PC-9 (cell line): Measurements from ENCODE around the gene CKB. TPM values are rescaled to one million over a fixed set of nuclear protein-coding genes. Genes with fewer than 3 reads are reported as not detected.

Source experiments
- BruUV-seq: library from RNA; stranded (reverse); fragments of 400-500 nt; replicated peaks from 2 replicates; lab custom pipeline; 2021; lab: Mats Ljungman, UMichigan
- CTCF ChIA-PET: fragments of 300-600 bp; sonication (Branson Sonifier 250); formaldehyde crosslinking; loops from one replicate; lab custom pipeline; 2022; ENCODE audit warnings: antibody characterized with exemption; lab: Charles Lee
- POLR2A ChIA-PET: fragments of 300-600 bp; sonication (Branson Sonifier 250); formaldehyde crosslinking; loops from one replicate; lab custom pipeline; 2022; ENCODE audit warnings: antibody characterized with exemption; ENCODE audit not compliant: unreplicated experiment; lab: Charles Lee
- DNase-seq, 2 experiments: peaks; one replicate each; pipeline versions ENCODE4 v3.0.0 to v3.0.0-alpha.2; 2015 to 2022; ENCODE audit warnings: mixed read lengths in 1 of 2
- H2AFZ ChIP-seq: fragments of 200-600 bp; sonication (generic); 2 replicates; pipeline ENCODE4 v1.8.1; 2017; ENCODE audit warnings: antibody characterized with exemption
- H3F3A ChIP-seq: fragments of 200-600 bp; sonication (generic); 2 replicates; pipeline ENCODE4 v1.8.1; 2017; ENCODE audit warnings: antibody characterized with exemption, mild to moderate bottlenecking, low read depth; ENCODE audit not compliant: insufficient read depth
- H3K27ac ChIP-seq: fragments of 200-600 bp; sonication (generic); 2 replicates; pipeline ENCODE4 v1.6.1; 2016; ENCODE audit warnings: mixed run types
- H3K27me3 ChIP-seq: fragments of 200-600 bp; sonication (generic); 2 replicates; pipeline ENCODE4 v1.6.1; 2016; ENCODE audit warnings: low read depth, mixed run types; ENCODE audit not compliant: insufficient read depth
- H3K36me3 ChIP-seq: fragments of 200-600 bp; sonication (generic); 2 replicates; pipeline ENCODE4 v1.6.1; 2016; ENCODE audit warnings: low read depth, mixed run types
- H3K4me1 ChIP-seq: fragments of 200-600 bp; sonication (generic); replicated peaks from 2 replicates; pipeline ENCODE4 v1.6.1; 2016; ENCODE audit warnings: mixed run types; ENCODE audit not compliant: insufficient read depth
- H3K4me2 ChIP-seq: fragments of 200-600 bp; sonication (generic); 2 replicates; pipeline ENCODE4 v1.6.1; 2017; ENCODE audit warnings: mixed run types
- H3K4me3 ChIP-seq: fragments of 200-600 bp; sonication (generic); 2 replicates; pipeline ENCODE4 v1.6.1; 2016; ENCODE audit warnings: mixed run types
- H3K79me2 ChIP-seq: fragments of 200-600 bp; sonication (generic); 2 replicates; pipeline ENCODE4 v1.6.1; 2017; ENCODE audit warnings: low read depth, mixed run types
- H3K9me2 ChIP-seq: fragments of 200-600 bp; sonication (generic); 2 replicates; pipeline ENCODE4 v1.8.1; 2017; ENCODE audit warnings: mild to moderate bottlenecking; ENCODE audit not compliant: insufficient read depth
- H3K9me3 ChIP-seq: fragments of 200-600 bp; sonication (generic); 2 replicates; pipeline ENCODE4 v1.8.1; 2016; ENCODE audit warnings: low read depth; ENCODE audit not compliant: insufficient read depth
- H4K20me1 ChIP-seq: fragments of 200-600 bp; sonication (generic); 2 replicates; pipeline ENCODE4 v1.8.1; 2017; ENCODE audit not compliant: insufficient read depth
- EZH2 ChIP-seq: fragments of 200-600 bp; sonication (generic); IDR thresholded peaks from 2 replicates; pipeline ENCODE4 v1.8.0; 2017; ENCODE audit warnings: antibody characterized with exemption, low read depth
- intact Hi-C: fragments of 100-400 bp; cut with micrococcal nuclease; formaldehyde crosslinking; loops from one replicate; pipeline ENCODE4 v1.10.0; 2022; ENCODE audit not compliant: unreplicated experiment
- total RNA-seq: library from RNA; stranded (reverse); gene quantifications from 2 replicates; pipeline ENCODE4 v1.2.3, GENCODE V29; 2021
- TF ChIP-seq, protein P1 (sequence below): fragments of 200-600 bp; sonication (generic); conservative IDR thresholded peaks from 2 replicates; pipeline ENCODE4 v1.6.1; 2017; ENCODE audit warnings: mixed run types, antibody characterized with exemption, mild to moderate bottlenecking, moderate library complexity

The CKB gene
- total RNA-seq, 1 experiment from 2014 or later: 64.4 TPM

DNA sequence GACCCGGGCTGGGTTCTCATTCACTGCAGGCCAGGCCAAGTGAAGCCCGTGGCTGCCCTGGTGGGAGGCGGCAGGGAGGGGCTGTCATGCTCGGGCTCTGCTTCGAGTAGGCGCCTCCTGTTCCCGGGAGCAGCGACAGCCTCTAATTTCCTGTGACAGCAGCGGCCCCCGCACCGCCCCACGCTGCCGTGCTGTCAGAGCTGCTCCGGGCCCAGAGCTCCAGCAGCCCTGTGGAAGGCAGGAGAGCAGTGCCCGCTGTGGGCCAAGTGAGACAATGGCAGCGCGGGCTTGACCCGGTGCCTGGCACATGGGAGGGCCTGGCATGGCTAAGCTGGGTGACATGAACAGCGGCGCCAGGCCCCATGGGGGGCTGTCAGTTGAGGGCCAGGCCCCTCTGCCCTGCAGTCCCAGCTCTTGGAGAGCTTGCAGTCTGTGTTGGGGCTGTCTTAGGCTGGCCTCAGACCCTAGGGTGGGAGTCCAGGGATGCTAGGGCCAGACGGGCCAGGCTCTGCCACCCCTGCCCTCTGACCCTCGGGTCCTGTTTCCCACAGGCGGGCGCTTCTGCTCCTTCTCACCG is 11.5 kb upstream of the CKB start:
- H3K4me3 ChIP-seq: no peak overlapping the region
- H3K27me3 ChIP-seq: no peaks in the 10 kb centered on the region
- peaks cover 18% of the 10 kb centered on the region; the same call in 1 of the 2 replicates for H3K36me3 ChIP-seq
- no TSS peak for BruUV-seq
- ChIA-PET POLR2A (interaction anchor here (0.6 kb wide), 1 partner anchor 742 kb away, joined by 3 read pairs; no protein-coding TSS in a partner anchor), CTCF (no interaction called here)
- peaks cover 31% of the 10 kb centered on the region for H3F3A ChIP-seq
- H3K4me1 ChIP-seq: peaks cover 24% of the 10 kb centered on the region
- peaks cover 63% of the 10 kb centered on the region for H4K20me1 ChIP-seq
- no peak overlapping the region for H2AFZ ChIP-seq
- no peak for DNase-seq
- no peak overlapping the region for H3K4me2 ChIP-seq
- H3K79me2 ChIP-seq: peaks cover 32% of the 10 kb centered on the region
- intact Hi-C loops: no loop called here
- no peak overlapping the region for H3K27ac ChIP-seq
- H3K9me2 ChIP-seq: no peaks in the 10 kb centered on the region
- TF ChIP-seq, protein P1, sequence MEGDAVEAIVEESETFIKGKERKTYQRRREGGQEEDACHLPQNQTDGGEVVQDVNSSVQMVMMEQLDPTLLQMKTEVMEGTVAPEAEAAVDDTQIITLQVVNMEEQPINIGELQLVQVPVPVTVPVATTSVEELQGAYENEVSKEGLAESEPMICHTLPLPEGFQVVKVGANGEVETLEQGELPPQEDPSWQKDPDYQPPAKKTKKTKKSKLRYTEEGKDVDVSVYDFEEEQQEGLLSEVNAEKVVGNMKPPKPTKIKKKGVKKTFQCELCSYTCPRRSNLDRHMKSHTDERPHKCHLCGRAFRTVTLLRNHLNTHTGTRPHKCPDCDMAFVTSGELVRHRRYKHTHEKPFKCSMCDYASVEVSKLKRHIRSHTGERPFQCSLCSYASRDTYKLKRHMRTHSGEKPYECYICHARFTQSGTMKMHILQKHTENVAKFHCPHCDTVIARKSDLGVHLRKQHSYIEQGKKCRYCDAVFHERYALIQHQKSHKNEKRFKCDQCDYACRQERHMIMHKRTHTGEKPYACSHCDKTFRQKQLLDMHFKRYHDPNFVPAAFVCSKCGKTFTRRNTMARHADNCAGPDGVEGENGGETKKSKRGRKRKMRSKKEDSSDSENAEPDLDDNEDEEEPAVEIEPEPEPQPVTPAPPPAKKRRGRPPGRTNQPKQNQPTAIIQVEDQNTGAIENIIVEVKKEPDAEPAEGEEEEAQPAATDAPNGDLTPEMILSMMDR: no peak
- TF ChIP-seq EZH2: no peak
- no peaks in the 10 kb centered on the region for H3K9me3 ChIP-seq

DNA sequence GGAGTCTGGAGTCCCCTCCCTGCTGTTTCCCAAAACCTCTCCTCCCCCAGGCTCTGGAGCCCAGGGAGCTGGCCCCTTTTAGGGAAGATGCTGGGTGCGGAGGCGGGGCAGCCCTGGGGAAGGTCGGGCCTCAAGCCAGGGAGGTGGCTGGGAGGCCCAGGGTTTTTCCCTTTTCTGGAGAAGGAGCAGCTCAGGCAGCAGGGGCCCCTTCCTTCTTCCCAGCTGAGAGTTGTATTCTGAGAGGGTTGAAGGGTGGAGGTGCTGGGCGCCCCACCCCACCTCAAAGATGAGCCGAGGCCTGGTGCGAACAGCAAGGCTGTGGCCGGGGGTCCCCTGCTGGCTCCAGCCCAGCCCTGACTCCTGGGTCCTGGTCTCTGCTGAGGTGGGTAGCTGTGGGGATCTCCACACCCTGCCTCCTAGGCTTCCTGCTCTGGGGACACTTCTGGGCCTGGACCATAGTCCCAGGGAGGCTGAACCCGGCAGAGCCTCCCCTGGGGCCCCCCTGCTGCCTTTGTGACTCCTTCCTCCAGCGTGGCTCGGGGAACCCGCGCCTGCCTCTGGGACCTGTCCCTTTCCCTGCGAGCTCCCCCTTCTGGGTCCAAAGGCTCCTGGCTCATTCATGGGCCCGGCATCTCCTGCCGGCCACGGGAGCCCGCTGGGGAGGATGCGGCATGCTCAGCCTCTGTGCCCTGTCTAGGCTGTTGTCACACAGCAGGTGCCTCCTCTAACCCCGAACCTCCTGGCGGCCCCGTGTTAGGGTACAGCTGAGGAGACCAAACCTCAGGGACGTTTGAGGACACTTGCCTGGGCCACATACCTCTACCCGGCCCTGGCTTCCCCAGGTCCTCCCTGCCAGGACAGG is 10.7 kb upstream of the CKB start:
- TF ChIP-seq, protein P1: no peak
- TF ChIP-seq EZH2: no peak
- Histone ChIP-seq H3K9me2 (no peaks in the 10 kb centered on the region), H3K79me2 (peaks cover 37% of the 10 kb centered on the region), H3K4me2 (no peak overlapping the region), H4K20me1 (peaks cover 62% of the 10 kb centered on the region), H3K9me3 (no peaks in the 10 kb centered on the region), H3K36me3 (peaks cover 18% of the 10 kb centered on the region; the same call in 1 of the 2 replicates), H3F3A (peaks cover 24% of the 10 kb centered on the region; the same call in 1 of the 2 replicates), H3K27ac (no peak overlapping the region), H2AFZ (no peak overlapping the region), H3K4me3 (no peak overlapping the region), H3K4me1 (peaks cover 18% of the 10 kb centered on the region), H3K27me3 (no peaks in the 10 kb centered on the region)
- DNase-seq: no peak
- intact Hi-C loops: no loop called here
- no TSS peak for BruUV-seq
- ChIA-PET POLR2A (no interaction called here), CTCF (interaction anchor here (0.7 kb wide), 1 partner anchor 12 kb away, joined by 3 read pairs; no protein-coding TSS in a partner anchor)

DNA sequence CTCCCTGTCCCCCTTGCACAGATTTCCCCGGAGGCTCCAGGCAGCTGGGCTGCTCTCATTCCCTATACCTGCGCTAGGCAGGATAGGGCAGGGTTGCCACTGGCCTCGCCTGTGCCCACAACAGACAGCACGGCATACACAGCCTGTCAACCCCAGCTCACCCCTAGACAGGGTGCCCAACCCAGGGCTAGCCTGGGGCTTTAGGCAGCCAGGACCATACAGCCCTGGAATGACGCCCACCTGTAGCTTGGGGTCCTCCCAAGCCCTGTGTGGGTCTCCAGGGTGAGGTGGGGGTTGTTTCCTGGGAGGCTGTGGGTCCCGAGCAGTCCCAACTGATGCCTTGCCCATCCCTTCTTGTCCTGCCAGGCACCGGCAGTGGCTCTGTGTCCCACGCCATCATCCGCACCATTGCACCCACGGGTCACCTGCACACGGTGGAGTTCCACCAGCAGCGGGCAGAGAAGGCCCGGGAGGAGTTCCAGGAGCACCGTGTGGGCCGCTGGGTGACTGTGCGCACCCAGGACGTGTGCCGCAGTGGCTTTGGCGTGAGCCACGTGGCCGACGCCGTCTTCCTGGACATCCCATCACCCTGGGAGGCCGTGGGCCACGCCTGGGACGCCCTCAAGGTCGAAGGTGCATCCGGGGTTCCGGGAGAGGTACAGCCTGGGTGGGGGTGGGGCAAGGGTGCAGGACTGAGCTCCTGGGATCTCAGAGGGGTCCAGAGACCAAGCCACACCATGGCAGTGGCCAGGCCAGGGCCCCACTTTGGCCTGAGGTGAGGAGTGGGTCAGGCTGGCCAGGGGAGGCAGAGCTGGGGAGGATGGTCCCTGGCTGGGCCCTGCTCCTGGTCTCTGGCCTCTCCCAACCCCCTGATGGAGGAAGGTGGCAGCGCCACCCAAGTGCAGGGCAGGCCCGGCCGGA is 9.8 kb upstream of the CKB start:
- TF ChIP-seq EZH2: no peak
- TF ChIP-seq, protein P1: no peak
- ChIA-PET POLR2A (interaction anchor here (0.6 kb wide), 1 partner anchor 11 kb away, joined by 7 read pairs; no protein-coding TSS in a partner anchor), CTCF (interaction anchor here (0.6 kb wide), 1 partner anchor 423 kb away, joined by 4 read pairs; no protein-coding TSS in a partner anchor)
- Histone ChIP-seq H3K27ac (no peak overlapping the region), H3K9me3 (no peaks in the 10 kb centered on the region), H3K4me2 (no peak overlapping the region), H3K79me2 (peaks cover 44% of the 10 kb centered on the region), H3F3A (peaks cover 18% of the 10 kb centered on the region; the same call in 1 of the 2 replicates), H3K4me1 (peaks cover 21% of the 10 kb centered on the region), H3K9me2 (no peaks in the 10 kb centered on the region), H2AFZ (no peak overlapping the region), H3K36me3 (peaks cover 18% of the 10 kb centered on the region; the same call in 1 of the 2 replicates), H3K27me3 (no peaks in the 10 kb centered on the region), H3K4me3 (no peak overlapping the region), H4K20me1 (peaks cover 54% of the 10 kb centered on the region)
- intact Hi-C loops: no loop called here
- no TSS peak for BruUV-seq
- no peak for DNase-seq
